ENCODE results near the gene MAPRE2. TPM values are rescaled to one million over a fixed set of nuclear protein-coding genes. Genes with fewer than 3 reads are reported as not detected.

The MAPRE2 gene
- total RNA-seq, 2 experiments from 2014 or later = 70.7 to 72.7 TPM

DNA sequence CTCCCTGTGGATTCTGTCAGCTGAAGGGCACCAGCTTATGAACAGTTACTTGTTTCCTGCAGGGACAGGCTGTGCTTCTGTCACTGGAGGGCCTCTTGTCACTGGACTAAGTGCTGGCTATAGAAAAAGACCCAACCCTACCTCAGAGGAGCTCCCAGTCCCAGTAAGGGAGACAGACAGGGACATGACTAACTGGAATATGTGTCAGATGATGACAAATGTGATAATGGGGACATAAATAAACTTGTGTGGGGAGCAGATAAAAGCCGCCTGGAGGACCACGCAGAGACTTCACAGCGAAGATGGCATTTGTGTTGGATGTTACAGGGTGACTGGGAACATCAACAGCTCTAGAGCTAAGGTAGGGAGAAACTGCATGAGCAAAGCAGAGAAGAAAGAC, 95.0 kb downstream of the MAPRE2 start:
- no peak for DNase-seq
- ATAC-seq = no peak
- intact Hi-C loops (cut with micrococcal nuclease) = no loop called here
- POLR2A ChIA-PET = interaction anchor here (1.2 to 1.9 kb wide), 2 partner anchors 9 to 96 kb away, joined by 3 to 4 read pairs; no protein-coding TSS in a partner anchor
- no peak overlapping the region for H3K4me3 Mint-ChIP-seq
- H3K27ac Mint-ChIP-seq = peak overlapping the region; percentile 28
- no peaks in the 10 kb centered on the region for H3K9me3 Mint-ChIP-seq
- CTCF ChIA-PET = interaction anchor here (1.1 kb wide), 1 partner anchor 17 kb away, joined by 3 read pairs; no protein-coding TSS in a partner anchor
- TF ChIP-seq, protein P1, sequence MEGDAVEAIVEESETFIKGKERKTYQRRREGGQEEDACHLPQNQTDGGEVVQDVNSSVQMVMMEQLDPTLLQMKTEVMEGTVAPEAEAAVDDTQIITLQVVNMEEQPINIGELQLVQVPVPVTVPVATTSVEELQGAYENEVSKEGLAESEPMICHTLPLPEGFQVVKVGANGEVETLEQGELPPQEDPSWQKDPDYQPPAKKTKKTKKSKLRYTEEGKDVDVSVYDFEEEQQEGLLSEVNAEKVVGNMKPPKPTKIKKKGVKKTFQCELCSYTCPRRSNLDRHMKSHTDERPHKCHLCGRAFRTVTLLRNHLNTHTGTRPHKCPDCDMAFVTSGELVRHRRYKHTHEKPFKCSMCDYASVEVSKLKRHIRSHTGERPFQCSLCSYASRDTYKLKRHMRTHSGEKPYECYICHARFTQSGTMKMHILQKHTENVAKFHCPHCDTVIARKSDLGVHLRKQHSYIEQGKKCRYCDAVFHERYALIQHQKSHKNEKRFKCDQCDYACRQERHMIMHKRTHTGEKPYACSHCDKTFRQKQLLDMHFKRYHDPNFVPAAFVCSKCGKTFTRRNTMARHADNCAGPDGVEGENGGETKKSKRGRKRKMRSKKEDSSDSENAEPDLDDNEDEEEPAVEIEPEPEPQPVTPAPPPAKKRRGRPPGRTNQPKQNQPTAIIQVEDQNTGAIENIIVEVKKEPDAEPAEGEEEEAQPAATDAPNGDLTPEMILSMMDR (IDR thresholded peaks at IDR 0.05) = no peak
- no peaks in the 10 kb centered on the region for H3K27me3 Mint-ChIP-seq
- no peaks in the 10 kb centered on the region for H3K4me1 Mint-ChIP-seq (ENCODE audit: low read depth)
- H3K36me3 Mint-ChIP-seq (ENCODE audit: low read depth) = peaks cover 29% of the 10 kb centered on the region

GRCh38 chr18:35136885-35137284, 95.7 kb downstream of the MAPRE2 start:
- Mint-ChIP-seq H3K27ac (no peak overlapping the region), H3K4me3 (no peak overlapping the region), H3K27me3 (no peaks in the 10 kb centered on the region), H3K4me1 (ENCODE audit: low read depth) (peaks cover under 1% of the 10 kb centered on the region), H3K9me3 (no peaks in the 10 kb centered on the region), H3K36me3 (ENCODE audit: low read depth) (peaks cover 27% of the 10 kb centered on the region)
- TF ChIP-seq, protein P1 (IDR thresholded peaks at IDR 0.05) = no peak
- intact Hi-C loops (cut with micrococcal nuclease) = no loop called here
- CTCF ChIA-PET = interaction anchor here (1.0 to 1.1 kb wide), 2 partner anchors 11 to 16 kb away, joined by 3 read pairs; no protein-coding TSS in a partner anchor
- DNase-seq = no peak
- POLR2A ChIA-PET = interaction anchor here (1.2 to 1.9 kb wide), 2 partner anchors 9 to 95 kb away, joined by 3 to 4 read pairs; no protein-coding TSS in a partner anchor
- no peak for ATAC-seq

DNA sequence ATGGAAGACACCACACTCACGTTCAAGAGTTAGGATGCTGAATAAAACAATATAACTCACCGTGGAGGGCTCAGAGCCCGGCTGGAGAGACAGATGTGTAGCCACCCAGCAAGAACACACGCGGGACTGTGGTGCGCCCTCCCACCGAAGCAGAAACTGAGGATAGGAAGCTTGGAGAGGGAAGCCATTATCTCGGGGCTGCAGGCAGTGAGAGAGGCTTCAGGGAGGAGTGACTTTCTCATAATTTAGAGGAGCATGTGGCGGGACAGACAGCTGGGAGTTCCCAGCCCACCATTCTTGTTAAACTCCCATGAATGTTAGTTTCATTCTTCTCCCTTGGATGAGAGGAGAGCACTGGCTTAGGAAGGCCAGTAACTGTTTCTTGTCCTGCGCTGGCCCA, 96.4 kb downstream of the MAPRE2 start:
- TF ChIP-seq, protein P1 (IDR thresholded peaks at IDR 0.05) = no peak

DNA sequence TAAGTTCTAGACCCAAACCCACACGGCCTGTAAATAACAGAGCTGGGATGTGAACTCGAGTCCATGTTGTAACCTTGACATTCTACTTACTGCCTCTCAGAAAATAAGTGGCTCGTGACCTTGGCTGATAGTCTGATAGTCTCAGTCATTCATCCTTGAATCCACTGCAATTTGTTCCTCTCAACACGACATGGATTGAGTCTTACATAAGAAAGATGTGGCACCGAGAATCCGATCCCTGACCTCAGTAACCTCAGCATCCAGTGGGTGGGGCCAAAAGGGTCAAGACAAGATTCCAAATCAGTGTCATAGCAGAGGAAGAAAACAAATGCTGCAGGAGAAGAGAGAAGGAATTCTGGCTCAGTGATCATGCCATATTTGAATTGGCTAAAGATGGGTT, 97.6 kb downstream of the MAPRE2 start:
- Mint-ChIP-seq H3K4me3 (no peak overlapping the region), H3K36me3 (ENCODE audit: low read depth) (peaks cover 20% of the 10 kb centered on the region), H3K4me1 (ENCODE audit: low read depth) (peaks cover 2% of the 10 kb centered on the region), H3K9me3 (no peaks in the 10 kb centered on the region), H3K27me3 (no peaks in the 10 kb centered on the region), H3K27ac (no peak overlapping the region)
- POLR2A ChIA-PET = no interaction called here
- CTCF ChIA-PET = interaction anchor here (1.0 kb wide), 1 partner anchor 47 kb away, joined by 3 read pairs; no protein-coding TSS in a partner anchor
- TF ChIP-seq, protein P1 (IDR thresholded peaks at IDR 0.05) = no peak
- intact Hi-C loops (cut with micrococcal nuclease) = no loop called here
- no peak for ATAC-seq
- DNase-seq = no peak

More for the DNA sequence above, 96.4 kb downstream of the MAPRE2 start:
- CTCF ChIA-PET = interaction anchor here (1.0 kb wide), 2 partner anchors 11 to 48 kb away, joined by 3 read pairs; no protein-coding TSS in a partner anchor
- Mint-ChIP-seq H3K36me3 (ENCODE audit: low read depth) (peaks cover 20% of the 10 kb centered on the region), H3K27me3 (no peaks in the 10 kb centered on the region), H3K4me3 (no peak overlapping the region), H3K4me1 (ENCODE audit: low read depth) (peaks cover 2% of the 10 kb centered on the region), H3K9me3 (no peaks in the 10 kb centered on the region), H3K27ac (no peak overlapping the region)
- DNase-seq = no peak
- no peak for ATAC-seq
- intact Hi-C loops (cut with micrococcal nuclease) = no loop called here
- POLR2A ChIA-PET = interaction anchor here (1.2 to 1.9 kb wide), 2 partner anchors 10 to 94 kb away, joined by 3 to 4 read pairs; no protein-coding TSS in a partner anchor

GRCh38 chr18:35139517-35139916, 98.3 kb downstream of the MAPRE2 start:
- intact Hi-C loops (cut with micrococcal nuclease) = no loop called here
- H3K9me3 Mint-ChIP-seq = no peaks in the 10 kb centered on the region
- ChIA-PET POLR2A (no interaction called here), CTCF (no interaction called here)
- H3K36me3 Mint-ChIP-seq (ENCODE audit: low read depth) = peaks cover 20% of the 10 kb centered on the region
- TF ChIP-seq, protein P1 (IDR thresholded peaks at IDR 0.05) = no peak
- DNase-seq = no peak
- peaks cover 2% of the 10 kb centered on the region for H3K4me1 Mint-ChIP-seq (ENCODE audit: low read depth)
- no peak for ATAC-seq
- H3K4me3 Mint-ChIP-seq = no peak overlapping the region
- no peaks in the 10 kb centered on the region for H3K27me3 Mint-ChIP-seq
- no peak overlapping the region for H3K27ac Mint-ChIP-seq

All from activated CD8-positive, alpha-beta T cell treated with anti-CD3 and anti-CD28 coated beads for 36 hours (primary cell).